Measurements from ENCODE around the gene PPL.

DNA sequence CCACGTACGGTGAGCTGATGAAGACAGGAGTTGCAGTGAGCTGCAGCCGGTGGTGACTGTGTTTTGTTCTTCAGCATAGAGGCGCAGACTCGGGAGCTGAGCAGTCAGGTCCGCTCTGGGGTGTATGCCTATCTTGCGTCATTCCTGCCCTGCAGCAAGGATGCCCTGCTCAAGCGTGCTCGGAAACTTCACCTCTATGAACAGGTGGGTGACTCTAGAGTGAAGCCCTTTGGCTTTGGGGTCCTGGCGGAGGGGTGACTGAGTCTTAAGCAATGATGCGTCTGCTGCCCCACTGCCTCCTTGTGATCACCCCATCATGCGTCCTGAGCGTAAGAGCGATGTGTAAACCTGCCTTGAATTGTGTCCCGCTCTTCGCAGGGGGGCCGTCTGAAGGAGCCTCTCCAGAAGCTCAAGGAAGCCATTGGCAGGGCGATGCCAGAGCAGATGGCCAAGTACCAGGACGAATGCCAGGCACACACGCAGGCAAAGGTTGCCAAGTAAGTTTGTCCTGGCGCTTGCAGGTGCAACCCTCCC, 66.7 kb downstream of the PPL start:
- TF ChIP-seq CTCF (IDR thresholded peaks at IDR 0.05), result no peak
- no peak for TF ChIP-seq POLR2A (IDR thresholded peaks at IDR 0.05)

Data from Peyer's patch (tissue), 4 donors.